Right lobe of liver (tissue), 6 donors: ENCODE results near the gene PGD. TPM values are rescaled to one million over a fixed set of nuclear protein-coding genes. Genes with fewer than 3 reads are reported as not detected.

Source experiments
- ATAC-seq, 4 donors: fragments of 200-7000 bp; cut with Tn5 transposase; one replicate each; pipeline ENCODE4 v1.9.1; 2020; ENCODE audit warnings: mild to moderate bottlenecking in 4 of 4, moderate library complexity in 4 of 4
- DNase-seq, 3 donors: peaks; one replicate each; pipeline ENCODE4 v3.0.0-alpha.2; 2020
- H3K27ac ChIP-seq, 3 donors: fragments of 200-600 bp; one replicate each; pipeline ENCODE4 v1.8.0; 2022
- H3K27me3 ChIP-seq, 2 donors: fragments of 200-600 bp; one replicate each; pipeline ENCODE4 v1.8.0; 2022
- H3K36me3 ChIP-seq, 4 donors: fragments of 200-600 bp; sonication (generic) in 1 of 4; one replicate each; pipeline versions ENCODE4 v1.5.1 to v1.8.0; 2017 to 2022; ENCODE audit warnings: control low read depth in 1 of 4
- H3K4me1 ChIP-seq, 4 donors: fragments of 200-600 bp; sonication (generic) in 1 of 4; one replicate each; pipeline versions ENCODE4 v1.5.1 to v1.8.0; 2017 to 2022; ENCODE audit warnings: control low read depth in 1 of 4
- H3K4me3 ChIP-seq, 3 donors: fragments of 200-600 bp; one replicate each; pipeline ENCODE4 v1.8.0; 2022
- H3K9me3 ChIP-seq, 4 donors: fragments of 200-600 bp; sonication (generic) in 1 of 4; one replicate each; pipeline versions ENCODE4 v1.5.1 to v1.8.0; 2017 to 2022; ENCODE audit warnings: control low read depth in 1 of 4
- POLR2A ChIP-seq: fragments of 450-650 bp; IDR thresholded peaks from one replicate; pipeline ENCODE4 v1.6.1; 2017; ENCODE audit warnings: antibody characterized with exemption, mild to moderate bottlenecking
- WGBS: methylation state at CpG from one replicate; pipeline ENCODE4 v1.1.6; 2018; ENCODE audit warnings: low coverage, low lambda C conversion rate; ENCODE audit not compliant: insufficient coverage; ENCODE audit errors: missing lambda C conversion rate; 5-methylcytosine and 5-hydroxymethylcytosine counted together
- intact Hi-C, 2 donors: fragments of 100-400 bp; cut with DNase I; formaldehyde crosslinking; loops; one replicate each; pipeline versions ENCODE4 v1.11.2 to v1.14.1; 2022
- total RNA-seq, 6 experiments: library from RNA; depleted of rRNA in 2 of 6; stranded (reverse); fragments of >200 nt in 2 of 6; fragmentation: NEBNext Ultra II Directional in 3 of 6; extraction: Animal tissue kit (Norgen Biotek cat#: 25700) in 3 of 6; gene quantifications; one replicate each; pipeline versions ENCODE4 v1.1.0 to v1.2.4, GENCODE V29; 2016 to 2023
- TF ChIP-seq, protein P1 (sequence below), 4 donors: fragments of 200-600 bp in 3 of 4; fragments of 450-650 bp in 1 of 4; IDR thresholded peaks; one replicate each; pipeline versions ENCODE4 v1.5.1 to v1.8.0; 2016 to 2022; ENCODE audit warnings: antibody characterized with exemption in 4 of 4, mild to moderate bottlenecking in 2 of 4
- donor health status: DM: no; HTN: yes; CAD: no.
- donor health status: DM: no; HTN: no; CAD: no.
- donor health status: DM: no; HTN: no; CAD: no.
- donor health status: DM: no; HTN: yes; CAD: no.
- donor health status: DM: no; HTN: yes; CAD: no.

PGD gene
- total RNA-seq, 6 experiments from 2014 or later: 51.9 to 151 (median 72.0) TPM

DNA sequence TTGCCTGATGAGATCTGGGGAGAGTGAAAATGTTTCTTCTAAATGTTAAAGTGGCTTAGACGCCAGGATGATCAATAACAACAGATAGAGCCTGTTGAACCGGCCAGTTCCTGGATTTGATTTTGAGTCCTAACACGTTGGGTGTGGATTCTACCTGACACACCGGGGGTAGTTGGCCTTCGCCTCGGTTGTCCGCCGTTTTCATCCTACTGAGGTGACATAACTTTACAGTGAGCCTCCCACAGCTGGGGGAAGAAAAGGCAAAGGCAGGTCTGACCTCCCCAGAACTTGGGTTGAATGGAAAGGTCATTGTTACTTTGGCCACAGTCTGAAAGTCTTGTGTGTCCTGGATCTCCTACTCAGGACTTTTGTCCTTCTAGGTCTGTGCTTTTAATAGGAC, 1.1 kb downstream of the PGD start:
- intact Hi-C loops: no loop called here
- TF ChIP-seq, protein P1, sequence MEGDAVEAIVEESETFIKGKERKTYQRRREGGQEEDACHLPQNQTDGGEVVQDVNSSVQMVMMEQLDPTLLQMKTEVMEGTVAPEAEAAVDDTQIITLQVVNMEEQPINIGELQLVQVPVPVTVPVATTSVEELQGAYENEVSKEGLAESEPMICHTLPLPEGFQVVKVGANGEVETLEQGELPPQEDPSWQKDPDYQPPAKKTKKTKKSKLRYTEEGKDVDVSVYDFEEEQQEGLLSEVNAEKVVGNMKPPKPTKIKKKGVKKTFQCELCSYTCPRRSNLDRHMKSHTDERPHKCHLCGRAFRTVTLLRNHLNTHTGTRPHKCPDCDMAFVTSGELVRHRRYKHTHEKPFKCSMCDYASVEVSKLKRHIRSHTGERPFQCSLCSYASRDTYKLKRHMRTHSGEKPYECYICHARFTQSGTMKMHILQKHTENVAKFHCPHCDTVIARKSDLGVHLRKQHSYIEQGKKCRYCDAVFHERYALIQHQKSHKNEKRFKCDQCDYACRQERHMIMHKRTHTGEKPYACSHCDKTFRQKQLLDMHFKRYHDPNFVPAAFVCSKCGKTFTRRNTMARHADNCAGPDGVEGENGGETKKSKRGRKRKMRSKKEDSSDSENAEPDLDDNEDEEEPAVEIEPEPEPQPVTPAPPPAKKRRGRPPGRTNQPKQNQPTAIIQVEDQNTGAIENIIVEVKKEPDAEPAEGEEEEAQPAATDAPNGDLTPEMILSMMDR (IDR thresholded peaks at IDR 0.05): no peak
- no peak for TF ChIP-seq POLR2A
- peak in 1 of 4 donors; percentile 0 for ATAC-seq
- peaks cover 0 to 33% (median 13%) of the 10 kb centered on the region in 4 donors for H3K36me3 ChIP-seq
- H3K4me1 ChIP-seq: peaks cover 0 to 21% (median 5%) of the 10 kb centered on the region in 4 donors
- peak overlapping the region; percentile 86 to 96 (median 96) for H3K4me3 ChIP-seq
- H3K9me3 ChIP-seq: no peaks in the 10 kb centered on the region
- peak overlapping the region; percentile 73 to 94 (median 87) for H3K27ac ChIP-seq
- WGBS: 41% methylated on average over 7 of the region's 8 CpGs
- H3K27me3 ChIP-seq: no peaks in the 10 kb centered on the region
- DNase-seq: no peak

DNA sequence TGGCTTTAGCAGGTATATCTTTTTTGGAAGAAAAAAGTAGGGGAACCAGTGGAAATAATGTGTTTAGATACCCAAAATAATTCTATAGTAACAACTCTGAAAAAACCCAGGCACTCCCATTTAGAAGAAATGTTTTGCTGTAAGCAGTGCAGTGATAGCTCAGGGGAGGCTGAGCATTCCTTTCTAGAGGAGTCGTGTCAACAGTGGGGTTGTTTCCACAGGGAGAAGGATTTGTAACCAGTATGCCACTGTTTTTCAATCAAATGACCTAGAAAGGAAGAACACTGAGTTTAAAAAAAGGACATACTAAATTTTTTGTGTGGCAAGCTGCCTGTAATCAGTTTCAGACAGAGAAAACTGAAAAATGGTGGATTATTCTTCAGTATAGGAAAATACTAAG, 2.4 kb downstream of the PGD start:
- no peaks in the 10 kb centered on the region for H3K9me3 ChIP-seq
- H3K27ac ChIP-seq: peak overlapping the region in 1 of 3 donors; percentile 94
- no peak for DNase-seq
- H3K4me3 ChIP-seq: peak overlapping the region in 1 of 3 donors; percentile 96
- H3K36me3 ChIP-seq: peaks cover 0 to 46% (median 20%) of the 10 kb centered on the region in 4 donors
- H3K4me1 ChIP-seq: peaks cover 0 to 21% (median 5%) of the 10 kb centered on the region in 4 donors
- no peak for ATAC-seq
- no peaks in the 10 kb centered on the region for H3K27me3 ChIP-seq
- intact Hi-C loops: no loop called here
- TF ChIP-seq, protein P1 (IDR thresholded peaks at IDR 0.05): no peak
- TF ChIP-seq POLR2A: no peak
- 30% methylated on average over 1 of the region's 1 CpG for WGBS

DNA sequence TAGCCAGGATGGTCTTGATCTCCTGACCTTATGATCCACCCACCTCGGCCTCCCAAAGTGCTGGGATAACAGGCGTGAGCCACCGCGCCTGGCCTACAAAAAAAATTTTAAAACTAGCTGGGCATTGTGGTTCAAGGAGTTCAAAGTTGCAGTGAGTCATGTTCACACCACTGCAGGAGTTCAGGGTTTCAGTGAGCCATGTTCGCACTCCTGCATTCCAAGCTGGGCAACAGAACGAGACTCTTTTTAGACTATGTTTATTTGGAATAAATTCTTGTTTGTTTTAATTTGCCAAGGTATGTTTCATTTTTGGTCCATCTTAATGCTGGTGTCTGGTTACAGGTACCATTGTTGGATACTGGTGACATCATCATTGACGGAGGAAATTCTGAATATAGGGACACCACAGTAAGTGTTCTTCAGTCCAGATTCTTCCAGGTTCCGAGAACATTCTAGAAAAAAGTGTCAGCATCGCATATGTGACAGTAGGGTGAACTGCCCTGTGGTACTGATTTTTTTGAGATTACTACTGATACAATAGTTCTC, 3.9 kb downstream of the PGD start:
- peaks cover 0 to 61% (median 27%) of the 10 kb centered on the region in 4 donors for H3K36me3 ChIP-seq

DNA sequence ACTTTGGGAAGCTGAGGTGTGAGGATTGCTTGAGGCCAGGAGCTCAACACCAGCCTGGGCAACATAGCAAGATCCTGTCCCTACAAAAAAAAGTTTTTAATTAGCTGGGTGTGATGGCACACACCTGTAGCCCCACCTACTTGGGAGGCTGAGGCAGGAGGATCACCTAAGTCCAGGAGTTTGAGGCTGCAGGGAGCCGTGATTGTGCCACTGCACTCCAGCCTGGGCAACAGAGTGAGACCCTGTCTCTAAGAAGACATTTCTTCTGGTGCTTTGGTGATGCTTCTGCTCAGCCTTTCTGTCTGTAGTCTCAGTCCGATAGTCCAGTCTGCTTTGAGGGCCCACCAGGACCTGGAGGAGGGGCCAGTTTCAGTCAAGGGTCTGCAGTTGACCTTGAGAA, 8.3 kb downstream of the PGD start:
- WGBS: 100% methylated on average over 1 of the region's 2 CpGs
- peak in 1 of 3 donors; percentile 13 for DNase-seq
- ATAC-seq: no peak
- Histone ChIP-seq H3K4me1 (no peaks in the 10 kb centered on the region), H3K27ac (no peak overlapping the region), H3K36me3 (peaks cover 5 to 100% (median 47%) of the 10 kb centered on the region in 4 donors), H3K9me3 (no peaks in the 10 kb centered on the region), H3K4me3 (no peak overlapping the region), H3K27me3 (no peaks in the 10 kb centered on the region)
- TF ChIP-seq, protein P1 (IDR thresholded peaks at IDR 0.05): no peak
- no peak for TF ChIP-seq POLR2A
- intact Hi-C loops: no loop called here

More for the DNA sequence above, 3.9 kb downstream of the PGD start:
- Histone ChIP-seq H3K27ac (no peak overlapping the region), H3K4me1 (peaks cover 0 to 19% (median 5%) of the 10 kb centered on the region in 4 donors), H3K27me3 (no peaks in the 10 kb centered on the region), H3K9me3 (no peaks in the 10 kb centered on the region), H3K4me3 (no peak overlapping the region)
- no peak for DNase-seq
- 88% methylated on average over 6 of the region's 9 CpGs for WGBS
- TF ChIP-seq, protein P1 (IDR thresholded peaks at IDR 0.05): no peak
- TF ChIP-seq POLR2A: no peak
- ATAC-seq: no peak
- intact Hi-C loops: no loop called here
